ENCODE measurements around the gene FUT6. TPM values are rescaled to one million over a fixed set of nuclear protein-coding genes. Genes with fewer than 3 reads are reported as not detected.
"Not testable (repeated sequence)": the region's sequence is repeated elsewhere in the genome, so short reads cannot be mapped to it uniquely, and the experiment has no call there.

FUT6 gene
- total RNA-seq, 1 donor: not detected

DNA sequence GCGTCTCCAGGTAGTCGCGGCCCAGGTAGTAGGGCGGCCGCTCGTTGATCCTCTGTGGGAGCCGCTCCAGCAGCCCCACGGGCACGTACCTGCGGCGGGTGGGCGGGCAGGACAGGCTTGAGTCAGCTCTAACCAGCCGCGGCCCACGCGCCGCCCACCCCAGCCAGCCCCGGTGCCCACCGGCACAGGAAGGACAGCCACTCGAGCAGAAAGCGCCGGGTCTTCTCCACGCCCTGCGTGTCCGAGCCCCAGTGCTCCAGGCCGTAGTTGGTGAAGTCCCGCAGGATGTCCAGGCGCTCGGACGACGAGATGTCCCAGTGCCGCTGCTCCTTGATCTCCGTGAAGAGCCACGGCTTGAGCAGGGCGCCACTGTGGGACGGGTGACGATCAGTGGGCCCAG, 54.1 kb downstream of the FUT6 start:
- no peak for DNase-seq (ENCODE audit: low read depth)
- no peak overlapping the region for H3K4me3 ChIP-seq (ENCODE audit: low read depth, low read length)
- TF ChIP-seq, protein P1, sequence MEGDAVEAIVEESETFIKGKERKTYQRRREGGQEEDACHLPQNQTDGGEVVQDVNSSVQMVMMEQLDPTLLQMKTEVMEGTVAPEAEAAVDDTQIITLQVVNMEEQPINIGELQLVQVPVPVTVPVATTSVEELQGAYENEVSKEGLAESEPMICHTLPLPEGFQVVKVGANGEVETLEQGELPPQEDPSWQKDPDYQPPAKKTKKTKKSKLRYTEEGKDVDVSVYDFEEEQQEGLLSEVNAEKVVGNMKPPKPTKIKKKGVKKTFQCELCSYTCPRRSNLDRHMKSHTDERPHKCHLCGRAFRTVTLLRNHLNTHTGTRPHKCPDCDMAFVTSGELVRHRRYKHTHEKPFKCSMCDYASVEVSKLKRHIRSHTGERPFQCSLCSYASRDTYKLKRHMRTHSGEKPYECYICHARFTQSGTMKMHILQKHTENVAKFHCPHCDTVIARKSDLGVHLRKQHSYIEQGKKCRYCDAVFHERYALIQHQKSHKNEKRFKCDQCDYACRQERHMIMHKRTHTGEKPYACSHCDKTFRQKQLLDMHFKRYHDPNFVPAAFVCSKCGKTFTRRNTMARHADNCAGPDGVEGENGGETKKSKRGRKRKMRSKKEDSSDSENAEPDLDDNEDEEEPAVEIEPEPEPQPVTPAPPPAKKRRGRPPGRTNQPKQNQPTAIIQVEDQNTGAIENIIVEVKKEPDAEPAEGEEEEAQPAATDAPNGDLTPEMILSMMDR (IDR thresholded peaks at IDR 0.05; ENCODE audit: insufficient read depth, low read depth, low read length): no peak

DNA sequence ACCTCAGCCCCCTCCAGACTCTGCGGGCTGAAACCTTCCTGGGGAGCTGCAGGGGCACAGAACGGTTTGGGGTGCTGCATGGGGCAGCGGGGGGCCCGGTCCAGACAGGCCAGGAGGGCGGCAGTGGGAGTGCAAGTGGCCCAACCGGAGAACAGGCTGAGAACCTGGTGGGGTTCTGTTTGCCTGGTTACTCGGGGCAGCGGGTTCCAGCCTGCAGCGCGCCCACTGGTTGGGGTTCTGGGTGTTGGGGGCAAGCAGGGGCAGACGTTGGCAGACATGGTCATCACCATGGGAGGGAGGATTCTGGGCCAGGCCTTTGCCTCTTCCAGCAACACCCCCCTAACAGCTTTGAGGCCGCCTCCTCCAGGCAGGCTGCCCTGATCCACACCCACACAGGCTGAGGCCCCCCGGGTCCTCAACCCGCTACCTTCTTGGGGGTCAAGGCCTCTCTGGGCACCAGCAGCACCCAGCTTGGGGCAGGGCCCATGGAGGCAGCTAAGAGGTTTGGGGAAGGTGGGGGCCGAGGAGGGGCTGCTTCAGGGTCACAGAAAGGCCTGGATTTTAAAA, 54.8 kb downstream of the FUT6 start, which contains the start of gene PRR22:
Gene PRR22 (minus strand): TSS at position 166 of the 567 bp plus-strand sequence. CDS start 86 bp downstream, at position 80.
- DNase-seq (ENCODE audit: low read depth): no peak
- no peak within 1 kb of the TSS for H3K4me3 ChIP-seq (ENCODE audit: low read depth, low read length)

DNA sequence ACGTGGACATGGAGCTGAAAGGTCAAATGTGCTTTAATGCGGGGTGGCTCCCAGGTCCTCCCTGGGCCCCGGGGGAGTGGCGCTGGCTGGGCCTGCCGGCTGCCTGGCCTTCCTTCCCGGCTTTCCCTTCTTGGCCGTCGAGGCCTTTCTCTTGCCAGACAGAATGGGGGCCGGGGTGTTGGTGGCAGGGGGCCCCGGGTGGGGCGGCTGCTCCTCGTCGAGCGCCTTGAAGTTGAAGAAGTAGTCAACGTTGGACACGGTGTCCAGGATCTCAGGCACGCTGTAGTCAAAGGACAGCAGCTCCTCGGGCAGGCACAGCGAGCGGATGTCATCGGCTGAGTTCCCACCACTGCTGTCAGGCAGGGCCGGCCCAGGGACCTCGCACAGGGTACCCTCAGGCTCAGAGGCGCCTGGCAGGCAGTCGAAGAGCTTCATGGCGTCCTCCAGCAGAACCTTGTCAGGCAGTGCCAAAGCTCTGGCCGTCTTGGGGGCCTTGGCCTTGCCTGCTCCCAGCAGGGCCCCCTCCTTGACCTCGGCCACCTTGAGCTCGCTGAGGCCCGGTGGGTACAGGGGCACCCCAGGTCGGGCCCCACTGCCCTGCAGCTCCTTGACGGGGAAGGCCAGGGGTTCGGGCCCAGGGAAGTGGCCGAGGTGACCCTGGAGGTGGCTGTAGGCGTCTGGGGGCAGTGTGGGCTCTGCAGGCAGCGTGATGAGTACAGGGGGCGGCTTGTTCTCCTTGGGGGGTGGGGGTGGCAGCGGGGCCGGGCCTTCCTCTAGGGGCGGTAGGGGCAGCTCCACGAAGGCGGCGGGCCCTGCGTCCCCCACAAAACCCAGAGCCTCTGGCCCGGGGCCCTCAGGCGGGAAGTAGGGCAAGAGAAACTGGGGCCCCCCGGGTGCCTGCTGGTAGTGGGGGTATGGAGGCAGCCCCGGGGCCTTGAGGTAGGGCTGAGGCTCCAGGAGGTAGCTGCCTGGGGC, 56.3 kb downstream of the FUT6 start:
- no peak for DNase-seq (ENCODE audit: low read depth)
- H3K4me3 ChIP-seq (ENCODE audit: low read depth, low read length): no peak overlapping the region
- TF ChIP-seq, protein P1 (IDR thresholded peaks at IDR 0.05; ENCODE audit: insufficient read depth, low read depth, low read length): no peak

More for the DNA sequence above, 54.8 kb downstream of the FUT6 start, which contains the start of gene PRR22:
- TF ChIP-seq, protein P1 (IDR thresholded peaks at IDR 0.05; ENCODE audit: insufficient read depth, low read depth, low read length): no peak

DNA sequence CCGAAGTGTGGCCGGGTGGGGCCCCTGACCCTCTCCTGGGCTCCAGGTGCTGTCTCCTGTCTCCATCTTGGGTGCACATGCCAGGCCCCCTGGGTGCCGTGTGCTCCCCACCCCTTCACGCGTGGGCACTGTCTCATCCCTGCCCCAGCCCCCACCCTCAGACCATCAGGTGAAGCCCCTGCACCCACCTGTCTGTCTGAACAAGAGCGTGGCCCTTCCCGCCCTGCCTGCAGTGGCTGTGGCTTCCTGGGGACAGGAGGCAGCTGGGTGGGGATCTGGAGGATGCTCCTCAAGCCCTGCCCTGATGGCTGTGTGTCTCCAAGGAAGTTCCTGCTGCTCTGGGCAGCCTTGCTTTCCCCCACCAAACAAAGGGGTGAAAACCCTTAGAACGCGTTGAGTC, 57.2 kb downstream of the FUT6 start:
- DNase-seq (ENCODE audit: low read depth): no peak
- TF ChIP-seq, protein P1 (IDR thresholded peaks at IDR 0.05; ENCODE audit: insufficient read depth, low read depth, low read length): no peak
- H3K4me3 ChIP-seq (ENCODE audit: low read depth, low read length): no peak overlapping the region

DNA sequence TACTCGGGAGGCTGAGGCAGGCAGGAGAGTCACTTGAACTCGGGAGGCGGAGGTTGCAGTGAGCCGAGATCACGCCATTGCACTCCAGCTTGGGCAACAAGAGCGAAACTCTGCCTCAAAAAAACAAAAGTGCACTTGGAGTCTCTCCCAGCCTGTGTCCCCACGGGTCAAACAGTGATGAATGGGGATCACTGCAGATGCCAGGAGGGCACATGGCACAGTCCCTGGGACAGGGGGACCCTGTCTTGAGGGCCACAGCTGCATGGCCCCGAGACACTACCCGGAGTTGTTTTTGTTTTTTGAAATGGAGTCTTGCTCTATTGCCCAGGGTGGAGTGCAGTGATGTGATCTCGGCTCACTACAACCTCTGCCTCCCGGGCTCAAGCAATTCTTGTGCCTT, 58.6 kb downstream of the FUT6 start:
- DNase-seq (ENCODE audit: low read depth); H3K4me3 ChIP-seq (ENCODE audit: low read depth, low read length): not testable (repeated sequence)

Other genes starting within 250 kb of the FUT6 start
- 30.6 and 39.7 TPM in 2 replicates for gene SAFB2, start 216.9 kb downstream of the FUT6 start, total RNA-seq
- 37.4 and 40.6 TPM in 2 replicates for gene SAFB, start 216.6 kb downstream of the FUT6 start, total RNA-seq
- 21.2 and 31.9 TPM in 2 replicates for gene MICOS13, start 159.2 kb downstream of the FUT6 start, total RNA-seq
- 6.5 and 9.0 TPM in 2 replicates for gene HSD11B1L, start 158.7 kb downstream of the FUT6 start, total RNA-seq
- 257 and 261 TPM in 2 replicates for gene RPL36, start 149.4 kb downstream of the FUT6 start, total RNA-seq
- gene LONP1, start 119.6 kb downstream of the FUT6 start, total RNA-seq: 65.2 and 116 TPM in 2 replicates
- not detected in 2 replicates for gene CATSPERD, start 119.1 kb downstream of the FUT6 start, total RNA-seq
- under 0.01 and 0.32 TPM in 2 replicates for gene PRR22, start 55.0 kb downstream of the FUT6 start, total RNA-seq
- 15.8 and 19.9 TPM in 2 replicates for gene DUS3L, start 48.5 kb downstream of the FUT6 start, total RNA-seq
- gene NRTN, start 34.6 kb downstream of the FUT6 start, total RNA-seq: 0.32 TPM in 1 of 2 replicates, not detected in the other
- gene FUT3, start 11.7 kb upstream of the FUT6 start, total RNA-seq: under 0.01 TPM in 1 of 2 replicates, not detected in the other
- not detected in 2 replicates for gene FUT5, start 30.8 kb upstream of the FUT6 start, total RNA-seq
- 257 and 321 TPM in 2 replicates for gene NDUFA11, start 64.1 kb upstream of the FUT6 start, total RNA-seq
- gene VMAC, start 65.2 kb upstream of the FUT6 start, total RNA-seq: 5.2 and 6.8 TPM in 2 replicates
- gene CAPS, start 74.6 kb upstream of the FUT6 start, total RNA-seq: 1.7 and 3.9 TPM in 2 replicates
- 45.8 and 47.4 TPM in 2 replicates for gene RANBP3, start 138.4 kb upstream of the FUT6 start, total RNA-seq